Measurements from ENCODE around the gene RPS15.
"Not testable (repeated sequence)": the region's sequence is repeated elsewhere in the genome, so short reads cannot be mapped to it uniquely, and the experiment has no call there.

Gene RPS15

DNA sequence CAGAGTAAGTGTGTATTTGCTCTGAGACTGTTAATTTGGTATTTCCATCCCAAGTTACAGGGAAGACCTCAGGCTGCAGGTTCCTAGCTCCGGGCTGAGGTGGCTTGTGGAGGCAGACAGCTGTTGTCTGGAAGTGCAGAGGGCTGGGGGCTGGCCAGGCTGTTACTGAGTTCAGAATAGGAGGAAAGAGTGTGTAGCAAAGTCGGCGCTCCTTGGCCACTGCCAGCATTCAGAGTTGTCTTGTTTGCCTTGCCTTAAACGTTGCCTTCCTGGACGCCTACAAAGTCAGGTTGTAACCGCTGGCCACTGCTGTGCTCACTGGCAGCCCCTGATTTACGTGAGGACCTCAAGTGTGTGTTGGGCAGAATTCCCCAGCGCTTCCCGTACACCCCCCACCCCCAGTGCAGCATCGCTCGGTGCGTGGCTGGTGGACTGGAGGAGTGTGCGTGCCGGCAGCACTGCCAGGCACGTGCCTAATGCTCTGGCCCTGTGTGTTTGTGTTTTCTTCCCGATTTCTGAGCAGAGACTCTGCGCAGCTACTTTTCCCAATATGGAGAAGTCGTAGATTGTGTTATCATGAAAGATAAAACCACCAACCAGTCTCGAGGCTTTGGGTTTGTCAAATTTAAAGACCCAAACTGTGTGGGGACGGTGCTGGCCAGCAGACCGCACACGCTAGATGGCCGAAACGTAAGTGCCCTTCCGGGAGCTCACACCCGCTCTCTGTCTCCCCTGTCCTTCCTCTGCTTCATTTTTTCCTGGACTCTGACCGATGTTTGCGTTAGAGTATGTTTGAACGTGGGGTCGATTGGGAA lies 20.3 kb upstream of the RPS15 start:
- in situ Hi-C loops (cut with HindIII; ENCODE audit: low pct_ligation_motif_present, low pct_unique_long_range_greater_than_20kb, low sequenced_read_pairs) = no loop called here
- DNase-seq = no peak

DNA sequence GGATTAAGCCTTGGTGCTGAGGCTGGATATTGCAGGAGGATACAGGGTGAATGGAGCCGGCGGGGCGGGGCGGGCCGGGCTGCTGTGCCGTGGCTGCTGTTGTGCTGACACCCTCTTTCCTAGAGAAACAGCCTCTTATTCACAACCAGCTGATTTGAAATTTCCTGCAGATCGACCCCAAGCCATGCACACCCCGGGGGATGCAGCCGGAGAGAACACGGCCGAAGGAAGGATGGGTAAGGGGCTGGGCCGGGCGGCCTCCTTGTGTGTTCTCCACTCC lies 19.8 kb upstream of the RPS15 start:
- in situ Hi-C loops (cut with HindIII; ENCODE audit: low pct_ligation_motif_present, low pct_unique_long_range_greater_than_20kb, low sequenced_read_pairs) = no loop called here

DNA sequence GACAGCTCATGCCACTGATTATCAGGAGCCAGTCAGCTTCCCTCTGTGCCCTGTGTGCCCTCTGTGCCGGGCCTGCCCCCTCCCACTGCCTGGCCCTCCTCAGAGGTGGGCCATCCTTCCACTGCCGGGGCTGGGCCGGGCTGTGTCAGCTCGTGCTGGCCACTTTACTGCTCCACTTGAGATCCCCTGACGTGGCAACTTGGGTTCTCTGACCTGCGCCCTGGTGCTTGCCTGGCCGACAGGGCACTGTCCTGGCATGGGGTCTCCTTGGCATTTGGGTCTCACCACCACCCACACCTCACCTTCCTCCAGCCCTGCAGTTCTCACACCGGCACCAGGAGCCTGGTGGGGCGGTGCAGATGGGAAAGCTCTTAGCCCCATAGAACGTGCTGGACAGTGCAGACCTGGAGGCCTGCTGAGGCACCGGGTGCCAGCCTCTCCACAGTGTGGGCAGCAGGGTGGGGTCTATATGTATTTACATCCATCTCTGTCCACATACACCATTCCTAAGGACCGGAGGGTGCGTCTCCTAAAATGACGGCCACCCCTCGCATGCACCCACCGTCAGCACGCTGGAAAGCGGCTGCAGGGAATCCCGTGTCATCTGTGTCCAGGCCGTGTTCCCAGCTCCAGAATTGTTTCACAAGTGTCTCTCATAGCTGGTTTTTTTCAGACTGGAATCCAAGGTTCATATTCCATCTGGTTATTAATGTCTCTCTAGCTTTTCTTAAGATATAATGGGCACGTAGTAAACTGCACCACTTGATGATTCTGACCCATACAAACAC lies 19.1 kb upstream of the RPS15 start:
- no peak for DNase-seq
- in situ Hi-C loops (cut with HindIII; ENCODE audit: low pct_ligation_motif_present, low pct_unique_long_range_greater_than_20kb, low sequenced_read_pairs) = no loop called here

More for the DNA sequence above, 19.8 kb upstream of the RPS15 start:
- DNase-seq = no peak

DNA sequence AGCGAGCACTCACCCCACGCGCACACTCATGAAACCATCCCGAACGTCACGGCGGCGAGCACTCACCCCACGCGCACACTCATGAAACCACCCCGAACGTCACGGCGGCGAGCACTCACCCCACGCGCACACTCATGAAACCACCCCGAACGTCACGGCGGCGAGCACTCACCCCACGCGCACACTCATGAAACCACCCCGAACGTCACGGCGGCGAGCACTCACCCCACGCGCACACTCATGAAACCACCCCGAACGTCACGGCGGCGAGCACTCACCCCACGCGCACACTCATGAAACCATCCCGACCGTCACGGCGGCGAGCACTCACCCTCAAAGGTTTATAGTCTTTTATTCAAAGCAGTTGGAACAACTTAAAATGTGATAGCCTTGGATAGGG lies 18.1 kb upstream of the RPS15 start:
- DNase-seq; in situ Hi-C loops (cut with HindIII; ENCODE audit: low pct_ligation_motif_present, low pct_unique_long_range_greater_than_20kb, low sequenced_read_pairs): not testable (repeated sequence)

DNA sequence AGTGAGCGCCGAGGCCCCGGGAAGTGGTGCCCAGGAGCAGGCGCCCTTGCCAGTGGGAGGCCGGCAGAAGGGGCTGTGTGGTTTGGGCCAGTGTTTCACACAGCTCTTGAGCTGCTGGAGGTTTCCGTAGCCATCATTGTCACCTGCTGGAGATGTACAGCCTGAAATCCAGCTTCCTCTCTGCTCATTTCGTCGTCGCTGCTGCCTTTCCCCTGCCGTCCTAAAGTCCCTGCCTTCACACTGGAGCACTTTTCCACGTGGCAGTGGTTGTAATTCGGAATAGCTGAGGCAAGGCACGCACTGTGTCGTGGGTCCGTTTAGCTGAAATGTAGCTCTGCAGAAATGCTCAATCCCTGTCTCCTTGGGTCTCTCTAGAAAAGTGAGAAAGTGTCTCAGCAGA lies 17.6 kb upstream of the RPS15 start:
- DNase-seq = no peak

DNA sequence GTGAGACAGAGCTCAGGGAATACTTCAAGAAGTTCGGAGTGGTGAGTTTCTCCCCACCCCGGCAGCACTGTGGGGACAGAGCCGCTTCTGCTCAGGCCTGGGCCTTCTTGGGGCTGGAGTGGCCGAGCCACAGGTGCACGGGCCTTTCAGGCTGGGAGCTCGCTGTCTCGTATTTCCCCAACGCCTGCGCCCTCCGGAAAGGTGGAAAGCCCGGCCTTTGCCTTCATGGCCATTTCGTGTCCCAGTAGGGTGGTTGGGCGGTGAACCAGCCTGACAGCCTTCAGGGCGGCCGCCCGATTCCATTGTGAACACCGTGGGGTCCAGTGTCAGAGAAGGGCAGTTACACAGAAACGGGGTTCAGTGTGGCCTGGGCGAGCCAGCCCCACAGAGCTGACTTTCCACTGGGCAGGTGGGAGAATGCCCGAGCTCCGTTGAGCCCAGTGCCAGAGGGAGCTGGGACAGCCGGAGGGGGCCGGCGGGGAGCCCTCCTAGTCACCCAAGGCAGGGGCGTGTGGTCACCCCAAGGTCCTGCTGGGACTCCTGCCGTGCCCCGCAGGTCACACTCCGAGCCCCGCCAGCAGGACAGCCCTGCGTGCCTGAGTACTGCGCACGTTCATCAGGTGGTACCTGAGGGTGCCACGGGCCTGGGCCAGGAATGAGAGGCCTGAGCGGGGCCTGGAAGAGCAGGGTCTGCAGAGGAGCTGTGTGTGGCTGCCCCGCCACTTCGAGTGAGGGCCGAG lies 16.8 kb upstream of the RPS15 start:
- no peak for DNase-seq
- in situ Hi-C loops (cut with HindIII; ENCODE audit: low pct_ligation_motif_present, low pct_unique_long_range_greater_than_20kb, low sequenced_read_pairs) = no loop called here

More for the DNA sequence above, 17.6 kb upstream of the RPS15 start:
- in situ Hi-C loops (cut with HindIII; ENCODE audit: low pct_ligation_motif_present, low pct_unique_long_range_greater_than_20kb, low sequenced_read_pairs) = no loop called here

DNA sequence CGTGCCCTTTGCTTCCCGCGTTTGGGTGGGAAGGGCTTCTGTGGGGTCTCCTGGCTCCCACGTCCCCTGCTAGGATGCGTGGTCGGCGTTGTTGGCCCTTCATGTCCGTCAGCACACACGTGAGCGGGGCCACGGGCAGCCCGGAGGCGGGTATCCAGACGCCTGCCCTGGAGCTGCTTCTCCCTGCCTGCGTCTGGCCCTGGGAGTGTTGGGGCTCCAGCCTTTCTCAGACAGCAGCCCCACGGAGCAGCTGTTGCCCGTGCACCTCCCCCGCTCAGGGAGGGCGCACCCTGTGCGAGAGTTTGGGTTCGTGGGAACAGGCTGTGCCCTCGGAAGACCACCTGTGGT lies 16.3 kb upstream of the RPS15 start:
- in situ Hi-C loops (cut with HindIII; ENCODE audit: low pct_ligation_motif_present, low pct_unique_long_range_greater_than_20kb, low sequenced_read_pairs) = no loop called here
- DNase-seq = no peak

DNA sequence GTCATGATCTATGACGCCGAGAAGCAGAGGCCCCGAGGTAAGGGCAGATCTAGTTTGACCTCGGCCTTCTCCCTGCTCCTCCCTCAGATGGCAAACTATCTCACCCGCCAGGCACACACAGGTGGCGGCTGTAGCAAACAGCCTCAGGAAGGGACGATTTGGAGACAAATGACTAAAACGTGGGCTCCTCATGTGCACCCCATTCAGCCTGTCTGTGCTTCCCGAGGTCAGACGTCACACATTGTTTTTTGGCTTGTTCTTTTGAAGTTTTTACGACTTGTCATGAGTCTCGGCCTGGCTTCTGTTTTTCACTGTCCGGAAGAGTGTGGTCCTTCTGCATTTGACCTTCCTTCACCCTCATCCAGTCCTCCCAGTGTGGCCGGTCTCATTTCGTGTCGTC lies 15.8 kb upstream of the RPS15 start:
- in situ Hi-C loops (cut with HindIII; ENCODE audit: low pct_ligation_motif_present, low pct_unique_long_range_greater_than_20kb, low sequenced_read_pairs) = no loop called here
- DNase-seq = no peak

DNA sequence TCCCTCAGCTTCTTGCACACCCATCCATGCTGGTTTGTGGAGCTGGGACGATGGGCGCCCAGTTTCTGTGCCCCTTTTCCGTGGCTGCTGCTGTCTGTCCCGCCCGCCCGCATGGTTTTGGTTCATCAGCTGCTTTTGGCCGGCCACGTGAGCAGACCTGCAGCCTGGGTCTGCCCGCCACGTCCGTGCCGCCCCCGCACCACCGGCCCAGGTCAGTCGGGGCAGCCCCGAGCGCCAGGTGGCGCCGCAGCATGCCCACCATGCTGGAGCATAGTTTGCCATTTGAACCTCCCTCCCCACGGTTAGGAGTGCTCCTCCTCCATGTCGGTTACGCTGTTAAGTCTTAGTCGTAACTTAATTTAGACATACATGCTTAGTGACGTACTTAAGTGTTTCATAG lies 15.3 kb upstream of the RPS15 start:
- in situ Hi-C loops (cut with HindIII; ENCODE audit: low pct_ligation_motif_present, low pct_unique_long_range_greater_than_20kb, low sequenced_read_pairs) = no loop called here
- DNase-seq = no peak

DNA sequence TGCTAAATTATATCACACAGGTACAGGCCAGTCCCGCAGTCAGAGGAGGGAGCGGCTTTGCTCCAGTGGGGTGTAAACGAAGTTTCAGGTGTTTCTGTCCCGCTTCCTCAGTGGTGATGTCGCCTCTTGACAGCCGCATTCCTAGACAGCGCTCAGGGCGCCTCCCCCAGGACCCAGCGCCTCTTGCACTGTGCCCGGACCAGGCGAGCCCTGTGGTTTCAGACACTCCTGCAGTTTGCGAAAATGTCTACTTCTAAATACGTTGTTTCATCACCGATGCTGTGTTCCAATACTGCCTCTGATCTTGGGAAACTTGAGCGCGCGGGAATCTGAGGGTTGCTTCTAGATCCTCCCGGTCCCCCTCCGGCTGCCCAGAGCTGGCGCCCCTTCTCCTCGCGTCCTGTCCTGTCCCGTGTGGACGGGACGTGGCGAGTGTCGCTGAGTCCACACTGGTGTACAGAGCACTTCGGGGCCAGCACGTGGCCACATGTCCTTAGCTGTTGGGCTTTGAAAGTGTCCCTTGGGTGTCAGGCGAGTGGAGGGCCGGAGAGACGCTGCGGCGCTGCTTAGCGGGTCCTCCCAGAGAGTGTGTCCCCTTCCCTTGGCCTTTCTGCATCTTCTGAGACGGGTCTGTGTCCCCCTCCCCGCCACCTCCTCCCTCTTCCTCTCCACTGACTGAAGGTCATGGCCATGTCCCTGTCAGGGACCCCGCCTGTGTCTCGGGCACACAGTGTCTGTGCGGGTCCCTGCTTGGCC lies 14.6 kb upstream of the RPS15 start:
- in situ Hi-C loops (cut with HindIII; ENCODE audit: low pct_ligation_motif_present, low pct_unique_long_range_greater_than_20kb, low sequenced_read_pairs) = no loop called here
- no peak for DNase-seq

DNA sequence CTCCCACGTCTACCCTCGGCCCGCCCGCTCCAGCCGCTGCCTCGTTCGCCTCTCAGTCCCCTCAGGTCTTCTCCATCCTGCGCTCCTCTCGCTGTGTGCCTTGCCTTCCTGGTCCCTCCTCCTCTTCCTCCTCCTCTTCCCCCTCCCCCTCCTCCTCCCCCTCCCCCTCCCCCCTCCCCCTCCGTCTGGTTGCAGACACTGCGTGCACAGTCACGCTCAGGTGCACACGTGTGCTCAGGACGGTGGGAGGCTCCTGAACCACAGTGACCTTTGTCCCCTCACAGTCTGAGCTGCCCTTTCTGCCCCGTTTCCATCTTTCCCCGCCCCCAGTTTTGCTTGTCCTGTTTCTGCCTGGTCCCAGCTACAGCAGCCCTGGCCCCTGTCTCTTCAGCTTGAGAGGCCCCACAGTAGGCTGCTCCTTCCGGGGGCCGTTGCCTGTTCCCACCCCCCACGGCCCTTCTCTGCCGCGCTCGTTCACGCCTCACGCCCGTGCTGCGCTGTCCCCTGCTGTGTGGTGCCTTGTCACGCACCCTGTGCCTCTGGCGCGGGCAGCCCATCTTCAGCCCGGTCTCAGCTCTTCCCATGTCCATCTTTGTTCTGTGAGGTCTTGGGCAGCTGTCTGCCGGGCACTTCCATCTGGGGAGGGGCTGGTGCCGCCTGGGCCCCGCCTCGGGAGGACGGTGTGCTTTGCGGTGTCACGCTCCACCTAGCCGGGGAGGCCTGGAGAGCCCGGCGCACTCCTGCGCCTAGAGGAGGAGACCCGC lies 13.8 kb upstream of the RPS15 start:
- in situ Hi-C loops (cut with HindIII; ENCODE audit: low pct_ligation_motif_present, low pct_unique_long_range_greater_than_20kb, low sequenced_read_pairs) = no loop called here
- DNase-seq = no peak

DNA sequence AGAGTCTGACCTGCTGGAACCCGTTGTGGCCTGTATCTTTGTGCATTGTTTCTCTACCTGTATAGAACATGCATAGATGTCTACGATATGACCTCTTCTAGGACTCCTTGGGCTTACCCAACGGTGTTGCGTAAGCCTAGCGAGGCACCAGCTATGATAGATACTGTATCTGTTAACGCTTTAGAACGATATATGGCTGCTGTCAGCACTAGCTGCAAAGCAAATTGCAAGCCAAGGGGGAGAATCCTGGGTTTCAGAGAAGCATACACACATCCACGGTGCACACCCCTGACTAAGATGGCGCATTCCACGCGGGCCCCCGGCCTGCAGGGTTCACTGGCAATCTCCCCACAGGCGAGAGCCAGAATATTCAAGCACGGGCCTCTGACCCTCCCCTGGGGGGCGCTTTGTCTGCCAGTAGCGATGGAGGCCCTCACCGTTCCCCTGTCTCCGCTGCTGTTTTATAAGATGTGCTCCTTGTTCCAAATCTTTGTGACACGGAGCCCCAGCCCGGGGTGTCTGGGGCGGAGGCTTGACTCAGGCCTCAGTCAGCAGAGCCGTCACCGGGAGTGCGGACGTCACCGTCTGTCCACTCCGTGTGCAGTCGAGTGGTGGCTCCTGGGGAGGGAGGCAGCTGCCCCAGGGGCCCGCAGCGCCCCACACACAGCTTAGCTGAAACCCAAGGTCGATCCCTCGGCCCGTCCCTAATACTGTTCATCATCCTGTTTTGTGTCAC lies 12.9 kb upstream of the RPS15 start:
- in situ Hi-C loops (cut with HindIII; ENCODE audit: low pct_ligation_motif_present, low pct_unique_long_range_greater_than_20kb, low sequenced_read_pairs) = no loop called here

DNA sequence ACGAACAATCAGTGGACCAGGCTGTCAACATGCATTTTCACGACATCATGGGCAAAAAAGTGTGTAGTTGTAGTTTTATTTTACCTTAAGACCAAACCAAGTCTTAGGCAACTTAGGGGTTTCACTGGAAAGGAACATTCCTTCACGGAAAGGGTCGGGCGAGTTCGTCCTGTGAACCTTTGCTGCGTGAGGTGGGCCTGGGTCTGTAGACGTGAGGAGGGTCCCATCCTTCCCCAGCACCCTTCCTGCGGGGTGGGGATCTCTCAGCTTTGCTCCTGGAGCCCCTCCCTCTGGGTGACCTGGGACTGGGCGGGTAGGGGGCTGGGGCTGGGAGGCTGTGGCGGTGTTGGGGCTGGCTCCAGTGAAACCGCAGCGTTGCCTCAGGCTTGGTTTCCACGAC lies 12.3 kb upstream of the RPS15 start:
- DNase-seq = no peak
- in situ Hi-C loops (cut with HindIII; ENCODE audit: low pct_ligation_motif_present, low pct_unique_long_range_greater_than_20kb, low sequenced_read_pairs) = no loop called here

More for the DNA sequence above, 12.9 kb upstream of the RPS15 start:
- no peak for DNase-seq

DNA sequence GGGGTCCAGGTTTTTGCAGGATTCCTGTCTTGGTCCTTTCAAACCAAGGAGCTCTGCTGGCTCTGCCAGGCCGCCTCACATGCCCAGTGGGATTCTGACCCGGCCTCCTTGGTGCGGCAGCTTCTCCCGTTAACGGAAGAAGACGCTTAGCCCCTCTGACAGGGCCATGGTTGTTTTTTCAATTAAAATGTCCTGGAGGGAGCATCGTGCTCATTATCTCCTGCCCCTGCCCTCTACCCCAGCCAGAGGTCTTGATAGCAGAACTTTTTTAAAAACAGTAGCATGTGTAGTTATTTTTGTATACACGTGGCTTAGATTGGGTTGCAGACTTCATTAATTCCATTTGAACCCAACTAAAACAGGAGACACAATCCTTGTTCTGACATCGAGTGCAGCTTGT lies 11.5 kb upstream of the RPS15 start:
- DNase-seq = no peak
- in situ Hi-C loops (cut with HindIII; ENCODE audit: low pct_ligation_motif_present, low pct_unique_long_range_greater_than_20kb, low sequenced_read_pairs) = no loop called here

DNA sequence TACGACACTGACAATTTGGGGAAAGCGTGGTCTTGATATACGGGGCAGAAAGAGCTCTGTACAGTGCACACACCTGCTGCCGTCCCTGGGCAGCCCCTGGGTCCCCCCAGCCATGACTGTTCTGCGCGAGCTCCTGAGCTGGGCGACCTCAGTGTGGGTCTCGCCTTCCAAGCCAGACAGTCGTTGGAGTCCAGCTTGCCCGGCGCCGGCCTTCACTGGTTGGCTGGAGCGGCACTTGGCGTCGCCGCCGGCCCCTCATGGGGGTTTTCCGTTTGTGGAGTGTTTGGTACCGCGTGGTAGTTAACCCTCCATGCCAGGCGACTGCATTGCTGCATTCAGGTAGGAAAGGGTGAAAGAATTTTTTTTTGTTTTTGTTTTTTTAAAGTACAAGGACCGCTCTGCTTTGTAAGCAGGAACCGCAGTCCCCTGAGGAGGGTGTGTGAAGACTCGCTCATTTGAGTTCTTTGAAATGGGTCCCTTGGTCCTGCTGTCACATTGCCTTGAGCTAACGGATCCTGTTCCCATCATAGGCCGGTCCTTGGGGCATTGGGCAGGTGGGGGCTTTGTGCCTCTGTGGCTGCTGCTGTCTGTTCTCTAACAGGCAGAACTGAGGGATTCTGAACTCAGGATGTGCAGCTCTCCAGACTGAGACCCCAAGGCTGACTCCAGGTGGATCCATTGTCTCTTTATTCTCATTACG lies 10.8 kb upstream of the RPS15 start:
- DNase-seq = no peak
- in situ Hi-C loops (cut with HindIII; ENCODE audit: low pct_ligation_motif_present, low pct_unique_long_range_greater_than_20kb, low sequenced_read_pairs) = no loop called here

DNA sequence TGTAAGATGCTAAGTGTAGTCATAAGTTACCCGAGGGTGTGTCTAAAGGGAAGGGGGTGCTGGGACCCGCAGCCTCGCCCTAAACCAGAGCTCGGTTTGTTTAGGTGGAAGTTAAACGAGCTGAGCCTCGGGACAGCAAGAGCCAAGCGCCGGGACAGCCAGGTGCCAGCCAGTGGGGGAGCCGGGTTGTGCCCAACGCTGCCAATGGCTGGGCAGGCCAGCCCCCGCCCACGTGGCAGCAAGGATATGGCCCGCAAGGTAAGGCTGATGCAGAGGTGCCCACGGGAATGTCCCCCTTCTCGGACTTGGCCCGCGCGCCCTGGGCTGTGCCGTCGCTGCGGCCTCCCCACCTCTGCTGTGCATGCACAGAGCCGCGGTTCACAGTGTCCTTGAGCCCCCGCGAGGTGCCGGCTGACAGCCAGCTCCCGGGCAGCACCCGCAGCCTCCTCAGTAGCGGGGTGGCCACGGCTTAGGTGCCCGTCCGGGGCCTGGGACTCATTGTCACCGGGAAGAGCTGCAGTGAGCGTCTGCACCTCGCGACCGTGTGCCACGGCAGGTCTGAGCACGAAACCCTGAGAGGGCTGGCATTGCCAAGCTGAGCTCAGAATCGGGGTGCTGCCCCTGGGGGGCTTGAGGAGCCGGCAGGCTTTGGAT lies 9.3 kb upstream of the RPS15 start:
- no peak for DNase-seq

DNA sequence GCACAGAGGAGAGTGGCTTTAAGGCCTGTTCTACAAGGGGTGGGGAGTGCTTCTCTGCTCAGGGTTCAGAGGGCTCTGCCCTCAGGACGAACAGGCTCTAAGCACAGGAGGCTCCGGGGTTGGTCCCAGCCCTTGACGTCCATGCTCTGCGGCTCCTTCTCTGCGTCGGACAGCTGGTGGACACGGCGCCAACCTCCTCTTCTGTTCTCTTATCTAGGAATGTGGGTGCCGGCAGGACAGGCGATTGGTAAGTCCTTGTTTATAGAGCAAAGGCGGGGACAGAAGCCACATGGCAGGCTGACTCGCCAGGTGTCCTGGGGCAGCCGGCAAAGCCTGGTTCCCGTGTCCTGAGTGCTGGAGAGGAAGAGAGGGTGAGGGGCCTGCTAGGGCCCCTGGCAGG lies 8.4 kb upstream of the RPS15 start:
- DNase-seq = no peak
- in situ Hi-C loops (cut with HindIII; ENCODE audit: low pct_ligation_motif_present, low pct_unique_long_range_greater_than_20kb, low sequenced_read_pairs) = no loop called here

More for the DNA sequence above, 9.3 kb upstream of the RPS15 start:
- in situ Hi-C loops (cut with HindIII; ENCODE audit: low pct_ligation_motif_present, low pct_unique_long_range_greater_than_20kb, low sequenced_read_pairs) = no loop called here

All from ACHN (cell line).